Measurements from ENCODE around the gene RHOT2.
"Not testable (repeated sequence)": the region's sequence is repeated elsewhere in the genome, so short reads cannot be mapped to it uniquely, and the experiment has no call there.

RHOT2 gene

DNA sequence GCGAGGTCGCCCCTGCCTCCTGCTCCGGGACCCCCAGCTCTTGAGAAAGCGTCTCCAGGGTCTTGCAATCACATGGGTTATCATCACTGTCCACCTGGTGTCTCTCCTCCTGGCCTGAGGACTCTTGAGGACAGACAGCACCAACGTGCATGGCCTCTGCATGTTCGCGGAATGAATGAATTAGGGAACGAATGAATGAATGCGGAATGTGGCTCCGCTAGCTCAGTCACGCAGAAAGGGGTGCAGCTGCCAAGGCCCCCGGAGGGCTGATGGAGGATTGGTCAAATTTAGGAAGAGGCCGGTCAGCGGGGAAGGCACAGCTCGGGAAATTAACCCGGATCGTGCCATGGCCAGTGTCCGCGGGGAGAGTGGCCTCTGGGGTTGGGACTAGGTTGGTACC lies 34.4 kb downstream of the RHOT2 start:
- no peak for DNase-seq

DNA sequence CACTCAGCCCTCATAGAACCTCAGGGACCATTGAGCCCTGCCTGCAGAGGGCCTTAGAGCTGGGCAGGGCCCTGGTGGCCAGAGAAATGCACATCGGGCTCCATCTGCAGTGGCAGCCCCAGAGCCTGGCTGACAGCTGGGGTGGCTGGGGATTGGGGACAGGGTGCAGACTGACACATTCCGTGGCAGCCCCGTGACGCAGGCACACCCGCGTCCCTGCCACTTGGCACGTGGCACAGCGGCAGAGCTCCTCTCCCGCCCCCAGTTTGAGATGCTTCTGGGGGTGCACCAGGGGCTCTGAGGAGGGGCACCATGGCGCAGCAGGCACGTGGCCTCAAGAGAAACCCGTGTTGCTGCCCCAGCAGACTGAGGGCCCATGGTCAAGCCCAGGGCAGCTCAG lies 35.5 kb downstream of the RHOT2 start:
- DNase-seq: no peak

DNA sequence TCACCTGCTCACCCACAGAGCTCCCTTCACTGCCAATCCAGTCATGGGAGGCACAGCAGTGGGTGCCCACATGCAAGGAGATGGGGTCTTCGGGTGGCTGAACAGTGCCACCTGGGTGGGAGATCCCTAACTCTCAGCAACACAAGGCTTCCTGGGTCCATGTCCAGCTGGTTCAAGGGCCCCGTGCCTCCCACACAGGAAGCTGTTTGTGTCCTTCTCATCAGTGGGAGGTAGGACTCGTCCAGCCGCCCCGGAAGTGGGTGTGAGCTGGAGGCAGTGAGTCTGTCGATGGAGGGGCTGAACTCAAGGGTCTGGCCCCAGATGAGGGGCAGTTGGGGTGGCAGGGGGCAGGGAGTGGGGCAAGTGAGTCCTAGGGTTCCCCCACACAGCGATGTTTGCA lies 36.1 kb downstream of the RHOT2 start:
- DNase-seq: no peak

DNA sequence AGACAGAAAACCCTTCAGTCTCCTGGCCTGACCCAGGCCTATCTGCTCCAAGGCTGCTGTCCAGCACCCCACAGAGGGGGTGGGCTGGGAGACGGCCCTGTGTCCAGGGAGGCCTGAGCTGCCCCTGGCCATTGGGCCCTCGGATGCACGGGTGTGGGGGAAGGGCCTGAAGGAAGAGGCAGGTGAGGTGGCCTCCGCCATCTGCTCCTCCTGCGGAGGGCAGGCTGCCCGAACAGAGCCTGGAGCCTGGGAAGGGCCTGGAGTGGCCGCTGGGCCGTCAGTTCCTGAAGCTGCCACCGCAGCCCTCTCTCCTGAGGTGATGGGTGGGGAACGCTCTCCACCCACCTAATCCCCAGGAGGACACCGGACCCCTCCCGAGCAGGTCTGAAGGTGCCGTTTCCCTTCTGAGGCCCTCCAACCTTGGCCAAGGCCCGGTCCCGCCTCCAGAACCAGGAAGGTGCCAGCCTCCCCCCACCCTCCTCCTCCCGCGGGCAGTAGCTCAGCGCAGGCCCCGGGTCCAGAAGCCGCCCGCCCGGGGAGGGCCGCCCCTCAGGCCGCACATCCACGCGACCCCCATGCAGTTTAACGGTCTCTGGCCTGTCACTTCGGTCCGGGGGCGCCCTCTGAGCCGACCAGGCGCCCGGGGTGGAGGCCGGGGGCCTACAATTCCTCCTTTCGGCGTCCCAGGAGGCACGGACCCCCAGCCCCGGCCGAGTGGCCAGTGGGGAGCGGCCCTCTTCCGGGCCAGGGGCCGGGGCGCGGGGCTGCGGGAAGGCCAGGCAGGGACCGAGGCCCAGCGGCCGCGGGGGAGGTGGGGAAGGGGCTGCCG lies 36.8 kb downstream of the RHOT2 start:
- no peak for DNase-seq

DNA sequence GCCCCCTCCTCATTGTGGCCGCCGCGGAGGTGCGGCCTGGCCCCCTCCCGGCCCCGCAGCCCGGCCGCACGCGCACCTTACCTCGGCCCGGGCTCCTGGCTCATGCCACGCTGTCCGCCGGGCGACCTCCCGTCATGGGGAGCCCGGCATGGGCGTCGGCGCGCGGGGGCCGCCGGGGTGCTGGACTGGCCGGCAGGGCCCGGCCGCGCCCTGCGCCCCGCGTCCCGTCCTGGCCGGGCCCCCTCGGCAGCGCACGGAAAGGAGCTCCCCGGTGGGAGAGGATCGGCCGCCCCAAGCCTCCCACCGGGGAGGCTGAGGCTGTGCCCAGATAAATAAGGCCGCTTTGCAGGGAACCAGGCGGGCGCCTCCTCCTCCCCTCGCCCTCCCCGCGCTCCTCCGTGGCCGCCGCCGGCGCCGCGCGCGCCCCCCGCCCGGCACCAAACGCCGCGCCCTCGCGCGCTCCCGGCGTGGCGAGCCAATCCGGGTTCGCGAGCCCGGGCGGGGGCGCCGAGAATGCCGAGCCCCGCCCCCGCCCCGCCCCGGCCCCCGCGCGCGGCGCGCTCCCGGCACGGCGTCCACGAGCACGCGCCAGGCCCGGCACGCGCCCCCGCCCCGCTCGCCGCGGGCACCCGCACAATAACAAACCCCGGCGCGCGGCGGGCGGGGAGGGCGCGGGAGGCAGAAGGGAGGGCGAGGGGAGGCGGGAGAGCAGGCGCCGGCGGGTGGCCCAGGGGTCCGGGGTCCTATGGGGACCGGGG lies 37.7 kb downstream of the RHOT2 start, which contains the start of gene FBXL16:
Gene FBXL16 (minus strand): TSS at position 371 of the 758 bp plus-strand sequence. CDS start 8,396 bp downstream, outside the sequence.
- DNase-seq: no peak

DNA sequence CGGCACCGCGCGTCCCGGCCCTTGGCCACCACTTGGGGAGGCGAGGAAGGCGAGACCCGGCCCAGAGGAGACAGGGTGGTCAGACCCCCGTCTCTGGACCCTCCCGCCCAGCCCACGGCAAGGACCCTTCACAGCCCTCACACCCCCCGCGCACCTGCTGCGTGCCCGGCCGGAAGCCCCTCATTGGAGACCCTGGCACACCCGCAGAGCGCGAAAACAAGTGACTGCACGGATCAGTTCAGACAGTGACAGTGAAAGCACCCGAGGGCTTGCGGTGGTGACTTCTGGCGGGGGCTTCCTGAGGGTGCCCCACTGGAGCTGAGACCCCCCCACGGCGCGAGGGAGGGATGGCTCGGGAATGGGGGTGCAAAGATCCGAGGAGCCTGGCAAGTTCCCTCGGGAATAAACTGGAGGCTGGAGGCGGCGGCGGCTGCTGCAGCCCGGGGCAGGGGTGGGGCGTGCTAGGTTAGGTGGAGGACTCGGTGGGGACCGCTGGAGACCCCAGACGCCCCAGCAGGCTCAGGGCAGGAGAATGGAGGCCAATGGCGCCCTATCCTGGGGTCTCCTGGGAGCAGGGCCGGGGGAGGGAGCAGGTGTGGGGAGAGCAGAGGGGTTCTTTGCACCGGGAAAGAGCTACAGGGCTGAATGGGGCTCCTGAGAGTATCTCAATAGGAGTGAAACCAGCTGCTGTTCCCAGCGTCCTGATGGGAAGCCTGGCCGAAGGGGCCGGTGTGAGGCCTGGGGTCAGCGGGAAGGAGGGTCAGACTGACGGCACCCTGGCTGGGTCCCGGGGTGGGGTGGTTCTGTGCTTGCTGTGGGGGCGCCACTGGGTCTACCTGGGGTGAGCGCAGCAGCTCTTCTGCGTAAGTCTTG lies 38.5 kb downstream of the RHOT2 start:
- no peak for DNase-seq

DNA sequence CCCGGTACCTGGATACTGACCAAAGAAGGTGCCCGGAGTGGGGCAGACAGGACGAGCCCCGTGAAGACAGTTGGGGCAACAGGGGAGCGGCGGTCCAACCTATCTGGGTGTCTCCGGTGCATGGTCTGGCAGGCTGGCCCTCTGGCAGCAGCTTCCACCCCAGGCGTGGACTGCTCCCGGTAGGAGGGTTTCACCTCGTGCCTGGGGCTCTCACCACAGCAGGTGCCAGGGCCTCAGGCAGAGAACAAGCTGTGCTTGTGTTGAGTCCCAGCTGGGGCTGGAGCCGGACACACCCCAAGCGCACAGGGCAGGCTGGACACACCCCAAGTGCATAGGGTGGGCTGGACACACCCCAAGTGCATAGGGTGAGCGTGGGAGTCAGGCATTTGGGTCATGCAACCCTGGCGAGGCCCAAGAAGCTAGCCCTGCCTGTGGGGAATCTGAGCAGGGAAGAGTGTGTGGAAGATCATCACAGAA lies 39.2 kb downstream of the RHOT2 start:
- DNase-seq: no peak

DNA sequence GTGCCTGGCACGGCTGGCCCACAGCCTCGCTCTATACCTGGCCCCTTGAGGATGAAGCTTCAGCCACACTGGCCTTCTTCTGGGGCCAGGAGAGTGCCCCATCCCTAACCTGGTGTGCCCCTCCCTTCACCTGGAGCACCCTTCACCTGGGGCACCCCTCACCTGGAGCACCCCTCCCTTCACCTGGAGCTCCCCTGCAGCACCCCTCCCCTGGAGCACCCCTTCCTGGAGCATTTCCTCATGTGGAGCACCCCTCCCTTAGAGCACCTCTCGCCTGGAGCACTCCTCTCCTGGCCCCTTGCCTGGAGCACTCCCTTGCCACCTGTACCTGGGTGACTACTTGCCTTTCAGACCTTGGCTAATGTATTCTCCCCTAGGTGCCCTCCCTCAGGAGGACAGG lies 40.1 kb downstream of the RHOT2 start:
- DNase-seq: no peak

DNA sequence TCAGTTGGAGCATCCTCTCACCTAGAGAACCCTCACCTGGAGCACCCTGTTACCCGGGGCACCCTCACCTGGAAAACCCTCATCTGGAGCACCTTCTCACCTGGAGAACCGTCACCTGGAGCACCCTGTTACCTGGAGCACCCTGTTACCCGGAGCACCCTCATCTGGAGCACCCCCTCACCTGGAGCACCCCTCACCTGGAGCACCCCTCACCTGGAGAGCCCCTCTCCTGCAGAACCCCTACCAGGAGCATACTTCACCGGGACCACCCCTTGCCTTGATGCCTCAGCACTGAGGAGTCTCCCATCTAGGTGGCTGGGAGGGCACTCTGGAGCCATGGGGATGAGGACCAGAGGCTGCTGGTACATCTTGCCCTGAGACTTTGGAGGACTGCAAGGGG lies 41.0 kb downstream of the RHOT2 start:
- no peak for DNase-seq

DNA sequence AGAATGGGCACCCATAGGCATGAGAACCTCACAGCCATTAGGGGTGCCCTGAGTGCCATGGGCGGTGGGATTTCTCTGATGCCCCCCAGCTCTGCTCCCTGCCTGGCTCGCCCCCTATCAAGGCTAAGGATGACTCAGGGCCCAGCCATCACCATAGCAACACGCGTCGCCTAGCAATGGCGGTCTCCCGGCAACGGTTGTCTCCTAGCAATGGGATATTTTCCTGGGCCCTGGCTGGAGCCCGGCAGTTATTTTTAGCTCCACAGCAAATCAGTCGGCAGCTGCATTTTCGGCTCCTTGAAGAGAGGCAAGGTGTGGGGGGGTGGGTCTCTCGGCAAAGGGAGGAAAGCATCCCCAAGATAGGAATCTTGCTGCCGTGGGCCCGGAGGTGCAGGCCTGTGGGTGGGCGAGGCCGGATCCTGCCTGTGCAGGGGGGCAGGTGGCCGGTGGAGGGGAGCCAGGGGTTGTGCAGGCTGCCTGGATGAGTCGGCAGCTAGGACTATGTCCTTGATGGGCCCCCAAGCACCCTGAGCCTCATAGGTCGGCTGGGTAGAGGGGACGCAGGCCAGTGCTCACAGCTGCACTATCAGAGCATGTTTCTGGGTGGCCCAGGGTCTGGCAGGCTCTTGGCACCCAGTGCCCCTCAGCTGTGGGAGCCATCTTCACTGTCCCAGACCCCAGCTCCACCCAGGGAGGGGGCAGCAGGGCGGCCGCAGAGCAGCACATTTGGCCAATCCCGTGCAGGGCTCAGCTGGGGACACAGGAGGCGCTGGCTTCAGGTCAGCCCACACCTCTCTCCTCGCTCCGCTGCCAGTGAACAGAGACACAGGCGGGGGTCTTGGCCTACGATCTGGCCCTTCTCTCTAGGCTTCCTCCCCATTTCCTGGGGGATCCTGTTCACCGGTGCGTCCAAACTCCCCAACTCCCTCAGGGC lies 41.9 kb downstream of the RHOT2 start:
- DNase-seq: no peak

DNA sequence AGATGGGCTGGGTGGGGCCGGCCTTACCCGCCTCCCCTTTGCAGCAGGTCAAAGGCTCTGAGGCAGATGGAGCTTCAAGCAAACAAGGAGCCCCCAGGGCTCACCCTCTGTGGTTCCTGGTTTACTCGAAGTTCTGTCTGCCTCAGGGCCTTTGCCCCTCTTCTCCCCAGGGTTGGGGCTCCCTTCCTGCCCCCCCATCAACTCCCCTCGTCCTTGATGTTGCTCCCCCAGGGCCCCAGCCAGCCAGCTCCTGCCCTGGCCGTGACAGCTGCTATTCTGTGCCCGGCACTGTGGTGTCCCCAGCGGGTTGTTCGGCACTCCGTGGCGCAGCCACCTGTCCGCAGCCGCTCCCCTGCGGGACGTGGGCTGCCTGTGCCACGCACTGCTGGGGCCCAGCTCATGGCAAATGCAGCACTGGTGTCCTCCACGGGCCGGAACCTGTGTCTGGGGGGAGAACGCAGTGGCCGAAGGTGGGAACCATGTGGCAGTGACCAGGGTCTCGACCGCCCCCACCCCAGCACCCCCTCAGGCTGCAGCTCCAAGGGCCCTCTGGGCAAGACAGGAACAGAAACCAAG lies 42.7 kb downstream of the RHOT2 start:
- DNase-seq: no peak

DNA sequence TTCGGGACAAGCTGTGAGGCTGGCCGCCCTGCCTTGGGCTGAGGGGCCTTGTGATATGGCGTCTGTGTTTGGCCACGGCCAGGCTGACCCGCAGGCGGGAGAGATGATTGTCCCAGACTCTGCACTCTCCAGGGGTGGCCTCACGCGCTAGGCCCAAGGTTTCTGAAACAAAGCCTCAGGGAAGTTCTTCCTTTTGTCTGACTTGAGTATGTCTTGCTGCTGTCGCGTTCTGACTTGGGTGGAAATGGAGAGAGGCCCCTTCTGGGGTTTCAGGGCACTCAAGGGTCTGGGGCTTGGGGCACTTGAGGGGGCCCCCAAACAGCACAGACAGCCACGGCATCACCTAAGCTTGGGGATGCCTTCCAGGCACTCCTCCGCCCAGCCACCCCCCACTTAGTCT lies 43.2 kb downstream of the RHOT2 start:
- DNase-seq: no peak

DNA sequence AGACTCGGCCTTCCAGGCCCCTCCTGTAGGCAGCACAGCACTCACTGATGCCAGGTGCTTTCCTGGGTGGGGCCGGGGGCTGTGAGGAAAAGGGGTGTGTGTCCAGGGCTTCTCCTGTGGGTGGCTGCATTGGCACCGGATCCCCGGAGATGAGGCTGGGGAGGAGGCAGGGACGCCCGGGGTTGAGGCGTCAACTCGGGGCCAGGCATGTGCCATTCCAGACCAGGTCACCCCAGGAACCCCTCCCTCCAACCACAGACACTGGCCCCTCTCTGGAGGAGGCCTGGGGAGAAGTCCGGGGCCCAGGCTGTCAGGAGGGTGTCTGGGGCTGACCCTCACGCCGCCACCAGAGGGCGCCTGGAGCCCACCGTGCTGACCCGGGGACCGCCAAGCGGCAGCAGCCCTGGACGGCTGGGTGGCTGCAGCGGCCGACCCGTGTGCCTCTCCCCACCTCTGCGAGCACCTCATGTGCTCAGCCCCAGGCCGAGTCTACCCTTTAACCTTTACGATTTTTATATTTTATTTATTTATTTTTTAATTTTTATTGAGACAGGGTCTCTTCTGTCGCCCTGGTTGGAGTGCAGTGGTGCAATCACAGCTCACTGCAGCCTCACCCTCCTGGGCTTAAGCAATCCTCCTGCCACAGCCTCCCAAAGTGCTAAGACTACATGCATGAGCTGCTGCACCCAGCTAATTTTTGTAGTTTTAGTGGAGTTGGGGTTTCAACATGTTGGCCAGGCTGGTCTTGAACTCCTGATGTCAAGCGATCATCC lies 43.8 kb downstream of the RHOT2 start:
- DNase-seq: peak; percentile 67

DNA sequence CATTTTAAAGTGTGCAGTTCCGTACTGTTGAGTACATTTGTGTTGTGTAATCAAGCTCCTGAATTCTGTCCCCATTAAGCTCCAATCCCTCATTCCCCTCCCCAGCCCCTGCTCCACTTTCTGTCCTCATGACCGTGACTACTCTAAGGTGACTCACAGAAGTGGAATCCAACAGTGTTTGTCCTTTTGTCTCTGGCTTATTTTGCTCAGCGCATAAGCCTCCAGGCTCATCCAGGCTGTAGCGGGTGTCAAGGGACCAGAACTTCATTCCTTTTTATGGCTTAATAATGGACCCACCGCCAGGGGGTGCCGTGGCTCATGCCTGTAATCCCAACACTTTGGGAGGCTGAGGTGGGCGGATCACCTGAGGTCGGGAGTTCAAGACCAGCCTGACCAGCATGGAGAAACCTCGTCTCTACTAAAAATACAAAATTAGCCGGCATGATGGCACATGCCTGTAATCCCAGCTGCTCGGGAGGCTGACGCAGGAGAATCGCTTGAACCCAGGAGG lies 44.9 kb downstream of the RHOT2 start:
- DNase-seq: not testable (repeated sequence)

DNA sequence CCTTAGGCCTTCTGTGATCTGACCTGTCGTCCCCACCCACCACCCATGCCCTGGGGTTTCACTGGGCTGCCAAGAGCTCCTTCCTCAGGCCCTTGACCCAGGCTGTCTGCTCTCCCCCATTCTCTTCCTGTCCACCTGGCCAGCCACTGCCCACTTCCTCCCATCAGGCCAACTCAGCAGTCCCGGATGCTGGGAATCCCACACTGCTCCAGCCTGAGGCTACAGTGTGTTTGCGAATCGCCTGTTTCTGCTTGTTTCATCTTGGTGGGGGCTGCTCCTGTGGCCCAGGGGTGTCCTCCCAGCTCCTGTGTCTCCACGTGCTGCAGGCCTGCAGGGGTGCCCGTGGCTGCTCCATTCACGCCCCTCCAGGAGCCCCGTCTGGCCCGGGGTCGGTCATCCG lies 46.1 kb downstream of the RHOT2 start:
- no peak for DNase-seq

DNA sequence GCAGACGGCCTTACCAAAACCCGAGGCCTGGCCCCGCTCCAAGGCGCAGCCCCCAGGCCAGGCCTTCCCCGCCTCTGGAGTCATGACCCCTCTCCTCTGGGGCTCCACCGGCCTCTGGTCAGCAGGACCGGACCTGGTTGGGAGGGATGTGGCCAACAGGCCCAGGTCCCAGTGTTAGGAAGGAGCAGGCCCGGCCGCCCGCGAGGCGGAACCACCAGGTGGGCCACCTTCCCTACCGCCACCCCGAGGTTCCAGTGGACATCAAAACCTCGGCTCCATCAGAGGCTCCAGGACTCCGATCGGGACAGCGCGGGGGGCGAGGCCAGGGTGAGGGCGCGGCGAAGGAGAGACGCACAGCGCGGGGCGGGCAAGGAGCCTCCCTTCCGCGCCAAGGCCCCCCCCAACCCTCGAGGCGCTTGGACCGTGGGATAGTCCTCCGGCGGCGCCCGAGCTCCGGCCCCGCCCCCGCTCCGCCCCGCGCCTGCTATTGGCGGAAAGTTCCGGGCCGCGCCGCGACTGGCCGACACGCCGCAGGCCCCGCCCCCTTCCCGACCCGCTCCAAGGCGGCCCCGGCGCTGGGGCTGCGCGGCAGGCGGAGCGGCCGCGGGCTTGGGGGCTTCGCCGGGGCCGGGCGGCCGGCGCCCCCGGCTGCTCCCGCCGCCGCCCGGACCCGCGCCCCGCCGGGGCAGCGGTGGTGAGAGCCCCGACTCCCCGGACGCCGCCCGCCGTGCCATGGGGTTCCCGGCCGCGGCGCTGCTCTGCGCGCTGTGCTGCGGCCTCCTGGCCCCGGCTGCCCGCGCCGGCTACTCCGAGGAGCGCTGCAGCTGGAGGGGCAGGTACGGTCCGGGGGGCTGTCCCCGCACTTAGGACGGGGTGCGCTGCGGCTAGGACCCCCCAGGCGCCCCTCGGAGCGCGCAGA lies 46.9 kb downstream of the RHOT2 start, which contains the start of gene METRN:
Gene METRN (plus strand): TSS at position 561 of the 919 bp plus-strand sequence. CDS start 172 bp downstream, at position 733.
- peak; percentile 84 for DNase-seq

DNA sequence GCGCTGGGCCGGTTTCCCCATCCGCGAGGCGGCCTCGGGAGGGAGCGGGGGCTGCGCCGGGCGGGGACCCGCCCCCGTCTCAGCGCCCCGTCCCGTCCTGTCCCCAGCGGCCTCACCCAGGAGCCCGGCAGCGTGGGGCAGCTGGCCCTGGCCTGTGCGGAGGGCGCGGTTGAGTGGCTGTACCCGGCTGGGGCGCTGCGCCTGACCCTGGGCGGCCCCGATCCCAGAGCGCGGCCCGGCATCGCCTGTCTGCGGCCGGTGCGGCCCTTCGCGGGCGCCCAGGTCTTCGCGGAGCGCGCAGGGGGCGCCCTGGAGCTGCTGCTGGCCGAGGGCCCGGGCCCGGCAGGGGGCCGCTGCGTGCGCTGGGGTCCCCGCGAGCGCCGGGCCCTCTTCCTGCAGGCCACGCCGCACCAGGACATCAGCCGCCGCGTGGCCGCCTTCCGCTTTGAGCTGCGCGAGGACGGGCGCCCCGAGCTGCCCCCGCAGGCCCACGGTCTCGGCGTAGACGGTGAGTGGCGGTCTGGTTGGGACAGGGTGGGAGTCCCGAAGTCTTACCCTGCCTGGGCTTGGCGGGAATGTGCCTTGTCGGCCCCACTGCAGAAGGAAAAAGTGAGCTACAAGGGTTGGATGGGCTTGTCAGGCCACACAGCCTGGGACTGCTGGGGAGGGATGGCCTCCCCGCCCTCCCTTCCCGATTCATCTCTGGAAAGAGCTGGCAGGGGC lies 47.7 kb downstream of the RHOT2 start:
- no peak for DNase-seq

DNA sequence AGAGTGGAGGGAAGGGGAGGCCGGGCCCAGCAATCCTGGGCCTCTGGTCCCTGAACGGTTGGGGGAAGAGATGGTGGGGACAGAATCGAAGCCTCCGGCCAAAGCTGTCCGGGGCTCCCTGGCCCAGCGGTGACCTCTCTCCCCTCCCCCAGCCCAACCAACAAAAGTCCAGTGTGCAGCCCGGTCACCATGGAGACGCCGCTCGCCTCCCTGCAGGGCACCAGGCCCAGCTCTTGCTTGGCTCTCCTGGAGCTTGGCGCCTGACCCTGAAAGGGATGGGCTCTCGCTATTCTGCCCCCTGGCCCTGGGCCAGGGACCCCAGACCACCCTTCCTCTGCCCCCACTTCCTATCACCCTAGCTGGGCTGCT lies 48.3 kb downstream of the RHOT2 start:
- DNase-seq: no peak

Data from activated T-cell treated with anti-CD3 and anti-CD28 coated beads for 4 hours (primary cell).